ENCODE data around the gene SPATC1L. TPM values are rescaled to one million over a fixed set of nuclear protein-coding genes. Genes with fewer than 3 reads are reported as not detected.

SPATC1L gene
- total and polyA plus RNA-seq, 2 donors (not counting 1 experiment from before 2014, with no cell fraction given), result 11.4 to 15.4 TPM

DNA sequence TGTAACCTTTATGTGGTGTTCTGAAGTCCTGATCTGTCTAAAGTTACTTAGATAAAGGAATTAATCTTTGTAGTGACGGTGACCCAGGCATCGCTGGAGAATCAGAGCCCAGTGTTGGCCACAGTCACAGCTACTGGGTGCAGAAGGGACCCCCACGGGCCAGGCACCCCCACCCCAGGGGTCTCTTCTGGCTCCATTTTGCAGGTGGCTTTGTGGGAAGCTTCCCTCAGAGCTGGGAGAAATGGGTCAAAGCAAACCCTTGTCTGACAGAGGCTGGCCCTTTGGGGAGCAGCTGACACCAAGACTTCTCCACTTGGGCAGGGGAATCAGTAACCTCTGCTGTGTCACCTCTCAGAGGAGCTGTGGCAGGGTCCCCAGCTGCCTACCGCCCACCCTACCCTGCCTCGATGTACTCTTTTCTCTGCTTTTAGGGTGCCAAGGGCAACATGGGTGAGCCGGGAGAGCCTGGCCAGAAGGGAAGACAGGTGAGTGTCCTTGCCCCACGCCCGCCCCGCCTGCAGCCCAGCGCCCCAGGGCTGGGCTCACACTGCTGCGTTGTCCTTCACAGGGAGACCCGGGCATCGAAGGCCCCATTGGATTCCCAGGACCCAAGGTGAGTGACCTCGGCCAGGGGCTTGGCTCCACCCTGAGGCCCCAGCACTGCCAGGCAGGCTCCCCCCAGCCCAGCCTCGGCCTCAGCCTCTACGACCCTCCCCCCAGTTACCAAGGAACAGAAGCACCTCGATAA lies 68.6 kb downstream of the SPATC1L start:
- no peak for DNase-seq
- WGBS (ENCODE audit: insufficient coverage), result 97% methylated on average over 17 of the region's 17 CpGs
- POLR2A ChIA-PET, result no interaction called here

DNA sequence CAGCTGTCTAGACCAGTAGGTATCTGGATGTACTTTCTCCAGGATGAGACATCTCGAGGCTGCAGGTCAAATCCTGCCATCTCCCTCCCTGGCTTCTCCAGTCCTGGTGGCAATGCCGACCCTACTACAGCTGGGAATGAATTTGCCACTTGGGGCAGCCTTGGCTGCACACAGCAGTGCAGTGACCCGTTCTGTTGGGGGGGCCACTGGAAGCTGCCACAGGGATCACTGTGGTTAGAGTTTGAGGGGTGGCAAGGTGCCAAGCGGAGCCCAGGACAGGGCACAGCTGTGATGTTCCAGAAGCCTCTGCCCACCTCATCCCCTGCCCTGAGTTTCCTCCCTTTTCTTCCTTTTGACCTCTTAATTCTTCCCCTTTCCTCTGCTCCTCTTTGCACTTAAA lies 69.3 kb downstream of the SPATC1L start:
- no peaks in the 10 kb centered on the region for H3K4me1 Mint-ChIP-seq
- DNase-seq (no peak), ATAC-seq (ENCODE audit: low read depth) (no peak)
- Histone ChIP-seq H3K79me2 (ENCODE audit: control insufficient read depth, insufficient read depth, low read length) (no peaks in the 10 kb centered on the region), H3K4me1 (ENCODE audit: control insufficient read depth in 2 of 2, insufficient read depth in 2 of 2, low read length in 2 of 2) (no peaks in the 10 kb centered on the region), H3K9me3 (ENCODE audit: control extremely low read depth in 1 of 3, control insufficient read depth in 2 of 3, insufficient read depth in 1 of 3, low read length in 2 of 3) (peaks cover 0 to 31% (median 0%) of the 10 kb centered on the region in 3 donors), H3K27ac (ENCODE audit: low read length in 2 of 2) (no peak overlapping the region), H4K20me1 (ENCODE audit: control insufficient read depth, insufficient read depth, low read length, poor library complexity, severe bottlenecking) (no peaks in the 10 kb centered on the region), H3K4me3 (ENCODE audit: control extremely low read depth in 1 of 5, extremely low read depth in 1 of 5, insufficient read depth in 1 of 5, low read depth in 2 of 5, low read length in 4 of 5) (no peak overlapping the region), H3K27me3 (replicated peaks in 1 of 4; ENCODE audit: control extremely low read depth in 1 of 4, control insufficient read depth in 3 of 4, insufficient read depth in 4 of 4, low read length in 3 of 4) (no peaks in the 10 kb centered on the region), H3K36me3 (replicated peaks in 1 of 2; ENCODE audit: control extremely low read depth in 1 of 2, control insufficient read depth in 1 of 2, extremely low read depth in 1 of 2, insufficient read depth in 2 of 2, low read length in 1 of 2) (no peaks in the 10 kb centered on the region), H2AFZ (ENCODE audit: insufficient read depth, low read depth, low read length, poor library complexity, severe bottlenecking) (no peak overlapping the region), H3K9ac (ENCODE audit: low read length) (no peak overlapping the region), H3K4me2 (replicated peaks; ENCODE audit: low read depth, low read length, poor library complexity, severe bottlenecking) (no peak overlapping the region)
- ChIA-PET POLR2A (no interaction called here), CTCF (no interaction called here)
- no peak overlapping the region for H3K27ac Mint-ChIP-seq
- no peaks in the 10 kb centered on the region for H3K27me3 Mint-ChIP-seq
- no peaks in the 10 kb centered on the region for H3K9me3 Mint-ChIP-seq (ENCODE audit: insufficient read depth)
- no peak overlapping the region for H3K4me3 Mint-ChIP-seq
- intact Hi-C loops (cut with micrococcal nuclease), result no loop called here
- 87% methylated on average over 4 of the region's 4 CpGs for WGBS (ENCODE audit: insufficient coverage)
- no peak for TF ChIP-seq EZH2 (IDR thresholded peaks at IDR 0.05; ENCODE audit: borderline replicate concordance, insufficient read depth, low read depth, low read length, poor library complexity, severe bottlenecking)
- TF ChIP-seq, protein P1, sequence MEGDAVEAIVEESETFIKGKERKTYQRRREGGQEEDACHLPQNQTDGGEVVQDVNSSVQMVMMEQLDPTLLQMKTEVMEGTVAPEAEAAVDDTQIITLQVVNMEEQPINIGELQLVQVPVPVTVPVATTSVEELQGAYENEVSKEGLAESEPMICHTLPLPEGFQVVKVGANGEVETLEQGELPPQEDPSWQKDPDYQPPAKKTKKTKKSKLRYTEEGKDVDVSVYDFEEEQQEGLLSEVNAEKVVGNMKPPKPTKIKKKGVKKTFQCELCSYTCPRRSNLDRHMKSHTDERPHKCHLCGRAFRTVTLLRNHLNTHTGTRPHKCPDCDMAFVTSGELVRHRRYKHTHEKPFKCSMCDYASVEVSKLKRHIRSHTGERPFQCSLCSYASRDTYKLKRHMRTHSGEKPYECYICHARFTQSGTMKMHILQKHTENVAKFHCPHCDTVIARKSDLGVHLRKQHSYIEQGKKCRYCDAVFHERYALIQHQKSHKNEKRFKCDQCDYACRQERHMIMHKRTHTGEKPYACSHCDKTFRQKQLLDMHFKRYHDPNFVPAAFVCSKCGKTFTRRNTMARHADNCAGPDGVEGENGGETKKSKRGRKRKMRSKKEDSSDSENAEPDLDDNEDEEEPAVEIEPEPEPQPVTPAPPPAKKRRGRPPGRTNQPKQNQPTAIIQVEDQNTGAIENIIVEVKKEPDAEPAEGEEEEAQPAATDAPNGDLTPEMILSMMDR (IDR thresholded peaks at IDR 0.05), result no peak

More for the DNA sequence above, 68.6 kb downstream of the SPATC1L start:
- no peak overlapping the region for H3K27ac Mint-ChIP-seq
- ATAC-seq (ENCODE audit: low read depth), result no peak
- Histone ChIP-seq H3K79me2 (ENCODE audit: control insufficient read depth, insufficient read depth, low read length) (no peaks in the 10 kb centered on the region), H4K20me1 (ENCODE audit: control insufficient read depth, insufficient read depth, low read length, poor library complexity, severe bottlenecking) (no peaks in the 10 kb centered on the region), H2AFZ (ENCODE audit: insufficient read depth, low read depth, low read length, poor library complexity, severe bottlenecking) (no peak overlapping the region), H3K4me2 (replicated peaks; ENCODE audit: low read depth, low read length, poor library complexity, severe bottlenecking) (no peak overlapping the region), H3K9me3 (ENCODE audit: control extremely low read depth in 1 of 3, control insufficient read depth in 2 of 3, insufficient read depth in 1 of 3, low read length in 2 of 3) (peaks cover 0 to 27% (median 0%) of the 10 kb centered on the region in 3 donors), H3K4me3 (ENCODE audit: control extremely low read depth in 1 of 5, extremely low read depth in 1 of 5, insufficient read depth in 1 of 5, low read depth in 2 of 5, low read length in 4 of 5) (no peak overlapping the region), H3K27ac (ENCODE audit: low read length in 2 of 2) (no peak overlapping the region), H3K4me1 (ENCODE audit: control insufficient read depth in 2 of 2, insufficient read depth in 2 of 2, low read length in 2 of 2) (no peaks in the 10 kb centered on the region), H3K27me3 (replicated peaks in 1 of 4; ENCODE audit: control extremely low read depth in 1 of 4, control insufficient read depth in 3 of 4, insufficient read depth in 4 of 4, low read length in 3 of 4) (no peaks in the 10 kb centered on the region), H3K9ac (ENCODE audit: low read length) (no peak overlapping the region), H3K36me3 (replicated peaks in 1 of 2; ENCODE audit: control extremely low read depth in 1 of 2, control insufficient read depth in 1 of 2, extremely low read depth in 1 of 2, insufficient read depth in 2 of 2, low read length in 1 of 2) (no peaks in the 10 kb centered on the region)
- H3K27me3 Mint-ChIP-seq, result no peaks in the 10 kb centered on the region
- no peak overlapping the region for H3K4me3 Mint-ChIP-seq
- TF ChIP-seq EZH2 (IDR thresholded peaks at IDR 0.05; ENCODE audit: borderline replicate concordance, insufficient read depth, low read depth, low read length, poor library complexity, severe bottlenecking), result no peak
- TF ChIP-seq, protein P1 (IDR thresholded peaks at IDR 0.05), result no peak
- intact Hi-C loops (cut with micrococcal nuclease), result no loop called here
- H3K4me1 Mint-ChIP-seq, result no peaks in the 10 kb centered on the region
- H3K9me3 Mint-ChIP-seq (ENCODE audit: insufficient read depth), result no peaks in the 10 kb centered on the region
- CTCF ChIA-PET, result no interaction called here

All from B cell (primary cell).